Omental fat pad (tissue), 4 donors: ENCODE data around the gene DNAJC24. TPM values are rescaled to one million over a fixed set of nuclear protein-coding genes. Genes with fewer than 3 reads are reported as not detected.

Experiments
- ATAC-seq: fragments of 150-250 bp; one replicate; pipeline ENCODE4 v1.9.1; 2016; ENCODE audit warnings: mild to moderate bottlenecking, moderate library complexity; ENCODE audit not compliant: low FRiP score
- DNase-seq: peaks from one replicate; pipeline ENCODE4 v3.0.0-alpha.2; 2019; ENCODE audit warnings: low spot score
- total RNA-seq, 4 donors: library from RNA; depleted of rRNA; stranded (reverse); fragments of >200 nt; gene quantifications; one replicate each; pipeline ENCODE4 v1.1.0, GENCODE V29; 2016
- TF ChIP-seq, protein P1 (sequence below), 3 donors: fragments of 450-650 bp; IDR thresholded peaks; one replicate each; pipeline ENCODE4 v1.5.1; 2016 to 2017; ENCODE audit warnings: antibody characterized with exemption in 3 of 3, mild to moderate bottlenecking in 3 of 3, moderate library complexity in 2 of 3

Gene DNAJC24
- total RNA-seq, 4 donors from 2014 or later = 11.6 to 19.5 (median 13.9) TPM

DNA sequence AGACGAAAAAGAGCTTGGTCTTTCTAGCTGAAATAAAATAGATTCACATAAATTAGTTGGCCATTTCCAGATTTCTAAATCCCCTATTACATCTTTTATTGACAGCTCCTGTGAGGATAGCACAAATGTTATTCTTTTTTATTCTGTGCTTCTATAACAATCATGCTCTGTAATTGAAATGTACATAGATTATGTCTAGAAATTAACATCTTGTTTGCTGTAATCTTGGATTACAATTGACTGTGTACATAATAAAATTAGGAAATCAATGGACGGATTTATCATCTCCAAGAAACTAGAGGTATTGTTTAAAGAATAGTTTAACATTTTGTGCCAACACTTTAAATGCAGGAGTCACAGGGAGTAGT, 108.5 kb downstream of the DNAJC24 start:
- ATAC-seq (no peak), DNase-seq (no peak)
- TF ChIP-seq, protein P1, sequence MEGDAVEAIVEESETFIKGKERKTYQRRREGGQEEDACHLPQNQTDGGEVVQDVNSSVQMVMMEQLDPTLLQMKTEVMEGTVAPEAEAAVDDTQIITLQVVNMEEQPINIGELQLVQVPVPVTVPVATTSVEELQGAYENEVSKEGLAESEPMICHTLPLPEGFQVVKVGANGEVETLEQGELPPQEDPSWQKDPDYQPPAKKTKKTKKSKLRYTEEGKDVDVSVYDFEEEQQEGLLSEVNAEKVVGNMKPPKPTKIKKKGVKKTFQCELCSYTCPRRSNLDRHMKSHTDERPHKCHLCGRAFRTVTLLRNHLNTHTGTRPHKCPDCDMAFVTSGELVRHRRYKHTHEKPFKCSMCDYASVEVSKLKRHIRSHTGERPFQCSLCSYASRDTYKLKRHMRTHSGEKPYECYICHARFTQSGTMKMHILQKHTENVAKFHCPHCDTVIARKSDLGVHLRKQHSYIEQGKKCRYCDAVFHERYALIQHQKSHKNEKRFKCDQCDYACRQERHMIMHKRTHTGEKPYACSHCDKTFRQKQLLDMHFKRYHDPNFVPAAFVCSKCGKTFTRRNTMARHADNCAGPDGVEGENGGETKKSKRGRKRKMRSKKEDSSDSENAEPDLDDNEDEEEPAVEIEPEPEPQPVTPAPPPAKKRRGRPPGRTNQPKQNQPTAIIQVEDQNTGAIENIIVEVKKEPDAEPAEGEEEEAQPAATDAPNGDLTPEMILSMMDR (IDR thresholded peaks at IDR 0.05) = no peak

DNA sequence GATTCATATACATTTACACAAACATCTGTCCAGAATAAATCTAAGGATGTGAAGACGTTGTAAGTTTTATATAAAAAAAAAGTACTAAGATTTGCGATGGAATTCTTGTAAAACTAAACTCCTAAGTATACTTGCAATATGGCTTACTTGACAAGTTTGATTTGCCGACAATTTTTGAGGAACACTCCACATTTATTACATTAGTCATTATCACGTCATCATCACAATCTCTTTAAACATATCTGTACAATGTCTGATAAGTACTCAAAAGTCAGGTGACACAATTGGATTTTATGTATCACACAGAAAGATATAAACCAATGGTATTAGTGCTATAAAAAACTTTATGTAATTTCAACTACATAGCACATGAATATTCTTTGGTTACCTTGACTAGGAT, 109.4 kb downstream of the DNAJC24 start:
- no peak for ATAC-seq
- no peak for DNase-seq
- TF ChIP-seq, protein P1 (IDR thresholded peaks at IDR 0.05) = no peak

DNA sequence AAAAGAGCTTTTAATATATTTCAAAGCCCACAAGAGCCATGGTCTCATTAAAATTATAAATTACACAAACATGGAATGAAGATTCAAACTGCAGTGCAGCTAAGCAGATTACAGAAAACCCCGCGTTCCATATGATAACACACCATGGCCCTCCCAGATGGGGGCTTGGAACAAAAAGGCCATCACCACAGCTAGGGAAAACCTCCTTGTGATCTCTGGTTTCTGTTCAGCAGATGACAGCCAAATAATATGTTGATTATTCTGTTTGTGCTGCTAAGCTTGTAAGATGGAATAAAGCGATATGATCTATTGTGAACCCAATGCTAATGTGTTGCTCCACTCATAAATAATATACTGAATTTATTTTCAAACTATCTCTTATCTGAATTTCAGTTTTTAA, 111.3 kb downstream of the DNAJC24 start:
- ATAC-seq (no peak), DNase-seq (no peak)
- TF ChIP-seq, protein P1 (IDR thresholded peaks at IDR 0.05) = no peak

Other genes with a start within 250 kb of the DNAJC24 start
- gene DCDC1, start 121 bp upstream of the DNAJC24 start, total RNA-seq = 1 to 10 TPM in 1 of 4 donors, under 1 TPM in 2, not detected in 1; 0.06 to 1.7 (median 0.36) TPM
- gene IMMP1L, start 139.8 kb downstream of the DNAJC24 start, total RNA-seq = 10 to 100 TPM in 3 of 4 donors, 1 to 10 TPM in 1; 8.0 to 32.3 (median 19.2) TPM
- 10 to 100 TPM; 14.1 to 32.0 (median 20.8) TPM for gene ELP4, start 139.9 kb downstream of the DNAJC24 start, total RNA-seq